ENCODE data around the gene AIP. TPM values are rescaled to one million over a fixed set of nuclear protein-coding genes. Genes with fewer than 3 reads are reported as not detected.

AIP gene
- total RNA-seq, 1 experiment from 2014 or later: 110 TPM

GRCh38 chr11:67505605-67506396 lies 23.0 kb downstream of the AIP start:
- Mint-ChIP-seq H3K27ac (ENCODE audit: unreplicated experiment) (peak overlapping the region; percentile 100), H3K27me3 (ENCODE audit: insufficient read depth, unreplicated experiment) (no peaks in the 10 kb centered on the region), H3K36me3 (ENCODE audit: insufficient read depth, unreplicated experiment) (peaks cover 66% of the 10 kb centered on the region), H3K4me3 (ENCODE audit: unreplicated experiment) (peak overlapping the region; percentile 99), H3K4me1 (ENCODE audit: low read depth, unreplicated experiment) (peaks cover 48% of the 10 kb centered on the region), H3K9me3 (ENCODE audit: unreplicated experiment) (no peaks in the 10 kb centered on the region)
- peak; percentile 97 to 98 for TF ChIP-seq CTCF (IDR thresholded peaks at IDR 0.05; ENCODE audit: insufficient read depth in 1 of 2, low read depth in 1 of 2, low read length in 1 of 2, severe bottlenecking in 1 of 2, unreplicated experiment in 1 of 2)
- Histone ChIP-seq H3K9me3 (no peaks in the 10 kb centered on the region), H3K4me1 (peaks cover 47% of the 10 kb centered on the region), H3K27me3 (replicated peaks; ENCODE audit: control insufficient read depth, insufficient read depth, low read length) (no peaks in the 10 kb centered on the region), H3K4me3 (ENCODE audit: low read depth, low read length) (peak overlapping the region; percentile 91), H3K36me3 (ENCODE audit: control insufficient read depth, insufficient read depth, low read length) (peaks cover 2% of the 10 kb centered on the region; the same call in 1 of the 2 replicates)
- ChIA-PET CTCF (interaction anchor here (0.6 to 1.7 kb wide), 2 partner anchors 104 to 124 kb away, joined by 3 to 4 read pairs; partner anchors contain the start of gene PPP1CA), POLR2A (interaction anchor here (0.6 kb wide), 1 partner anchor 1505 kb away, joined by 4 read pairs; no protein-coding TSS in a partner anchor)
- peak; percentile 77 to 90 for DNase-seq
- BruUV-seq (replicated peaks): no TSS peak
- intact Hi-C loops (cut with micrococcal nuclease; ENCODE audit: unreplicated experiment): loop anchor here (5.0 to 10.0 kb wide), 4 partner anchors 64 to 391 kb away; partner anchors contain the start of genes CORO1B, KDM2A, PPP1CA and TBC1D10C

GRCh38 chr11:67506426-67507051 lies 23.7 kb downstream of the AIP start:
- Histone ChIP-seq H3K9me3 (no peaks in the 10 kb centered on the region), H3K4me3 (ENCODE audit: low read depth, low read length) (peak overlapping the region; percentile 66), H3K27me3 (replicated peaks; ENCODE audit: control insufficient read depth, insufficient read depth, low read length) (no peaks in the 10 kb centered on the region), H3K4me1 (peaks cover 54% of the 10 kb centered on the region), H3K36me3 (ENCODE audit: control insufficient read depth, insufficient read depth, low read length) (no peaks in the 10 kb centered on the region)
- Mint-ChIP-seq H3K9me3 (ENCODE audit: unreplicated experiment) (no peaks in the 10 kb centered on the region), H3K36me3 (ENCODE audit: insufficient read depth, unreplicated experiment) (peaks cover 64% of the 10 kb centered on the region), H3K27me3 (ENCODE audit: insufficient read depth, unreplicated experiment) (no peaks in the 10 kb centered on the region), H3K27ac (ENCODE audit: unreplicated experiment) (peak overlapping the region; percentile 100), H3K4me1 (ENCODE audit: low read depth, unreplicated experiment) (peaks cover 56% of the 10 kb centered on the region), H3K4me3 (ENCODE audit: unreplicated experiment) (peak overlapping the region; percentile 99)
- TF ChIP-seq CTCF (IDR thresholded peaks at IDR 0.05; ENCODE audit: insufficient read depth in 1 of 2, low read depth in 1 of 2, low read length in 1 of 2, severe bottlenecking in 1 of 2, unreplicated experiment in 1 of 2): no peak
- ChIA-PET CTCF (no interaction called here), POLR2A (no interaction called here)
- intact Hi-C loops (cut with micrococcal nuclease; ENCODE audit: unreplicated experiment): loop anchor here (5.0 to 10.0 kb wide), 4 partner anchors 64 to 392 kb away; partner anchors contain the start of genes CORO1B, KDM2A, PPP1CA and TBC1D10C
- DNase-seq: peak in 1 of 2 experiments; percentile 51
- no TSS peak for BruUV-seq (replicated peaks)

GRCh38 chr11:67507242-67507863 lies 24.5 kb downstream of the AIP start:
- peaks cover 56% of the 10 kb centered on the region for H3K4me1 Mint-ChIP-seq (ENCODE audit: low read depth, unreplicated experiment)
- ChIA-PET CTCF (no interaction called here), POLR2A (interaction anchor here (0.5 kb wide), 1 partner anchor 87 kb away, joined by 5 read pairs; no protein-coding TSS in a partner anchor)
- BruUV-seq (replicated peaks): TSS peak; percentile 81
- no peaks in the 10 kb centered on the region for H3K27me3 Mint-ChIP-seq (ENCODE audit: insufficient read depth, unreplicated experiment)
- H3K9me3 Mint-ChIP-seq (ENCODE audit: unreplicated experiment): no peaks in the 10 kb centered on the region
- Histone ChIP-seq H3K4me1 (peaks cover 62% of the 10 kb centered on the region), H3K9me3 (no peaks in the 10 kb centered on the region), H3K36me3 (ENCODE audit: control insufficient read depth, insufficient read depth, low read length) (no peaks in the 10 kb centered on the region), H3K4me3 (ENCODE audit: low read depth, low read length) (peak overlapping the region; percentile 66), H3K27me3 (replicated peaks; ENCODE audit: control insufficient read depth, insufficient read depth, low read length) (no peaks in the 10 kb centered on the region)
- no peak for TF ChIP-seq CTCF (IDR thresholded peaks at IDR 0.05; ENCODE audit: insufficient read depth in 1 of 2, low read depth in 1 of 2, low read length in 1 of 2, severe bottlenecking in 1 of 2, unreplicated experiment in 1 of 2)
- no peak for DNase-seq
- peak overlapping the region; percentile 99 for H3K4me3 Mint-ChIP-seq (ENCODE audit: unreplicated experiment)
- H3K27ac Mint-ChIP-seq (ENCODE audit: unreplicated experiment): peak overlapping the region; percentile 100
- intact Hi-C loops (cut with micrococcal nuclease; ENCODE audit: unreplicated experiment): loop anchor here (5.0 to 10.0 kb wide), 4 partner anchors 65 to 393 kb away; partner anchors contain the start of genes CORO1B, KDM2A, PPP1CA and TBC1D10C
- peaks cover 58% of the 10 kb centered on the region for H3K36me3 Mint-ChIP-seq (ENCODE audit: insufficient read depth, unreplicated experiment)
